GM23338 (cell line): ENCODE measurements around the gene P2RY12. TPM values are rescaled to one million over a fixed set of nuclear protein-coding genes. Genes with fewer than 3 reads are reported as not detected.

Experiments
- ATAC-seq: fragments of 200-7000 bp; cut with Tn5 transposase; 3 replicates; pipeline ENCODE4 v1.9.1; 2020
- DNase-seq: peaks from one replicate; pipeline ENCODE4 v3.0.0-alpha.2; 2015; ENCODE audit warnings: low spot score
- H2AFZ ChIP-seq: fragments of 200-600 bp; sonication (generic); 2 replicates; pipeline ENCODE4 v1.8.0; 2016; ENCODE audit warnings: antibody characterized with exemption, mild to moderate bottlenecking, moderate library complexity
- H3F3A ChIP-seq: fragments of 200-600 bp; sonication (generic); replicated peaks from 2 replicates; pipeline ENCODE4 v1.8.0; 2017; ENCODE audit warnings: antibody characterized with exemption, mixed run types, low read depth
- H3K27ac ChIP-seq: fragments of 200-600 bp; sonication (generic); 2 replicates; pipeline ENCODE4 v1.6.1; 2016; ENCODE audit warnings: low read depth
- H3K27me3 ChIP-seq: fragments of 200-600 bp; sonication (generic); 2 replicates; pipeline ENCODE4 v1.8.0; 2016; ENCODE audit warnings: mild to moderate bottlenecking, mixed run types, moderate library complexity; ENCODE audit not compliant: insufficient read depth
- H3K36me3 ChIP-seq: fragments of 200-600 bp; sonication (generic); 2 replicates; pipeline ENCODE4 v1.8.0; 2016; ENCODE audit warnings: mild to moderate bottlenecking; ENCODE audit not compliant: insufficient read depth
- H3K4me1 ChIP-seq: fragments of 200-600 bp; sonication (generic); 2 replicates; pipeline ENCODE4 v1.8.0; 2016; ENCODE audit warnings: mild to moderate bottlenecking, moderate library complexity; ENCODE audit not compliant: insufficient read depth
- H3K4me2 ChIP-seq: fragments of 200-600 bp; sonication (generic); 2 replicates; pipeline ENCODE4 v1.7.1; 2017; ENCODE audit warnings: mixed run types
- H3K4me3 ChIP-seq: fragments of 200-600 bp; sonication (generic); 2 replicates; pipeline ENCODE4 v1.6.1; 2016; ENCODE audit warnings: mixed run types
- H3K79me2 ChIP-seq: fragments of 200-600 bp; sonication (generic); replicated peaks from 2 replicates; pipeline ENCODE4 v1.8.0; 2017; ENCODE audit warnings: mild to moderate bottlenecking; ENCODE audit not compliant: insufficient read depth
- H3K9me2 ChIP-seq: fragments of 200-600 bp; sonication (generic); 2 replicates; pipeline ENCODE4 v1.8.0; 2017; ENCODE audit not compliant: insufficient read depth
- H4K20me1 ChIP-seq: fragments of 200-600 bp; sonication (generic); replicated peaks from 2 replicates; pipeline ENCODE4 v1.8.0; 2017; ENCODE audit warnings: mild to moderate bottlenecking; ENCODE audit not compliant: insufficient read depth
- H3K27ac Mint-ChIP-seq: 2 replicates; pipeline ENCODE4 v1.8.0; 2020; ENCODE audit warnings: inconsistent platforms, mild to moderate bottlenecking, moderate library complexity, mixed read lengths
- H3K27me3 Mint-ChIP-seq: 3 replicates; pipeline ENCODE4 v1.8.0; 2022; ENCODE audit warnings: low read depth, mild to moderate bottlenecking, moderate library complexity, mixed read lengths, inconsistent platforms; ENCODE audit not compliant: insufficient read depth, poor library complexity
- H3K36me3 Mint-ChIP-seq: 3 replicates; pipeline ENCODE4 v1.8.0; 2021; ENCODE audit warnings: low read depth, mild to moderate bottlenecking, inconsistent platforms, moderate library complexity, mixed read lengths
- H3K4me1 Mint-ChIP-seq: 3 replicates; pipeline ENCODE4 v1.8.0; 2020; ENCODE audit warnings: mild to moderate bottlenecking, inconsistent platforms, mixed read lengths
- H3K4me3 Mint-ChIP-seq: 3 replicates; pipeline ENCODE4 v1.8.0; 2021; ENCODE audit warnings: moderate library complexity, mild to moderate bottlenecking, inconsistent platforms, mixed read lengths
- H3K9me3 Mint-ChIP-seq: 3 replicates; pipeline ENCODE4 v1.8.0; 2020; ENCODE audit warnings: moderate library complexity, mild to moderate bottlenecking, inconsistent platforms, mixed read lengths
- CREB1 ChIP-seq: fragments of 250-450 bp; sonication (Bioruptor Pico); IDR thresholded peaks from 2 replicates; pipeline ENCODE4 v1.5.0; 2020; ENCODE audit warnings: low read depth, mild to moderate bottlenecking, moderate library complexity
- CTCF ChIP-seq, 2 experiments: fragments of 200-600 bp in 1 of 2; sonication (generic) in 1 of 2; conservative IDR thresholded peaks; 2 replicates each; pipeline versions ENCODE4 v1.5.1 to v1.6.1; 2016 to 2017; ENCODE audit warnings: antibody characterized with exemption in 2 of 2, low read depth in 2 of 2, mild to moderate bottlenecking in 2 of 2, moderate library complexity in 1 of 2
- ZNF114 ChIP-seq: fragments of 250-450 bp; sonication (Bioruptor Pico); IDR thresholded peaks from 2 replicates; pipeline ENCODE4 v1.5.0; 2020; ENCODE audit warnings: mild to moderate bottlenecking, moderate library complexity
- ZNF331 ChIP-seq: fragments of 250-450 bp; sonication (Bioruptor Pico); IDR thresholded peaks from 2 replicates; pipeline ENCODE4 v1.5.0; 2020; ENCODE audit warnings: low read depth, mild to moderate bottlenecking, moderate library complexity
- polyA plus RNA-seq: library from polyadenylated mRNA; unstranded; fragments of >200 nt; fragmentation: Nextera tagmentation; extraction: Ambion mirVana; gene quantifications from 2 replicates; pipeline ENCODE4 v1.2.1, GENCODE V29; 2016
- total RNA-seq: library from RNA; depleted of rRNA; stranded (reverse); fragments of >200 nt; shearing (Covaris generic); gene quantifications from 2 replicates; pipeline ENCODE4 v1.2.3, GENCODE V29; 2014
- TF ChIP-seq, protein P1 (sequence below): IDR thresholded peaks from one replicate; pipeline ENCODE4 v1.6.1; 2018; ENCODE audit warnings: antibody characterized with exemption; ENCODE audit not compliant: unreplicated experiment
- TF ChIP-seq, protein P2 (sequence below): IDR thresholded peaks from 2 replicates; pipeline ENCODE4 v1.6.1; 2016; ENCODE audit warnings: antibody characterized with exemption

P2RY12 gene
- total and polyA plus RNA-seq, 2 experiments from 2014 or later: 1.1 TPM; not detected in 1

GRCh38 chr3:151330379-151330778, 54.2 kb downstream of the P2RY12 start (continued):
- TF ChIP-seq, protein P1, sequence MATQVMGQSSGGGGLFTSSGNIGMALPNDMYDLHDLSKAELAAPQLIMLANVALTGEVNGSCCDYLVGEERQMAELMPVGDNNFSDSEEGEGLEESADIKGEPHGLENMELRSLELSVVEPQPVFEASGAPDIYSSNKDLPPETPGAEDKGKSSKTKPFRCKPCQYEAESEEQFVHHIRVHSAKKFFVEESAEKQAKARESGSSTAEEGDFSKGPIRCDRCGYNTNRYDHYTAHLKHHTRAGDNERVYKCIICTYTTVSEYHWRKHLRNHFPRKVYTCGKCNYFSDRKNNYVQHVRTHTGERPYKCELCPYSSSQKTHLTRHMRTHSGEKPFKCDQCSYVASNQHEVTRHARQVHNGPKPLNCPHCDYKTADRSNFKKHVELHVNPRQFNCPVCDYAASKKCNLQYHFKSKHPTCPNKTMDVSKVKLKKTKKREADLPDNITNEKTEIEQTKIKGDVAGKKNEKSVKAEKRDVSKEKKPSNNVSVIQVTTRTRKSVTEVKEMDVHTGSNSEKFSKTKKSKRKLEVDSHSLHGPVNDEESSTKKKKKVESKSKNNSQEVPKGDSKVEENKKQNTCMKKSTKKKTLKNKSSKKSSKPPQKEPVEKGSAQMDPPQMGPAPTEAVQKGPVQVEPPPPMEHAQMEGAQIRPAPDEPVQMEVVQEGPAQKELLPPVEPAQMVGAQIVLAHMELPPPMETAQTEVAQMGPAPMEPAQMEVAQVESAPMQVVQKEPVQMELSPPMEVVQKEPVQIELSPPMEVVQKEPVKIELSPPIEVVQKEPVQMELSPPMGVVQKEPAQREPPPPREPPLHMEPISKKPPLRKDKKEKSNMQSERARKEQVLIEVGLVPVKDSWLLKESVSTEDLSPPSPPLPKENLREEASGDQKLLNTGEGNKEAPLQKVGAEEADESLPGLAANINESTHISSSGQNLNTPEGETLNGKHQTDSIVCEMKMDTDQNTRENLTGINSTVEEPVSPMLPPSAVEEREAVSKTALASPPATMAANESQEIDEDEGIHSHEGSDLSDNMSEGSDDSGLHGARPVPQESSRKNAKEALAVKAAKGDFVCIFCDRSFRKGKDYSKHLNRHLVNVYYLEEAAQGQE: no peak
- TF ChIP-seq ZNF331 (CRISPR knock-in tag) (no peak), CTCF (conservative IDR thresholded peaks at IDR 0.05; ENCODE audit: low read depth in 2 of 2) (no peak), CREB1 (CRISPR knock-in tag) (no peak), ZNF114 (CRISPR knock-in tag) (no peak)
- TF ChIP-seq, protein P2, sequence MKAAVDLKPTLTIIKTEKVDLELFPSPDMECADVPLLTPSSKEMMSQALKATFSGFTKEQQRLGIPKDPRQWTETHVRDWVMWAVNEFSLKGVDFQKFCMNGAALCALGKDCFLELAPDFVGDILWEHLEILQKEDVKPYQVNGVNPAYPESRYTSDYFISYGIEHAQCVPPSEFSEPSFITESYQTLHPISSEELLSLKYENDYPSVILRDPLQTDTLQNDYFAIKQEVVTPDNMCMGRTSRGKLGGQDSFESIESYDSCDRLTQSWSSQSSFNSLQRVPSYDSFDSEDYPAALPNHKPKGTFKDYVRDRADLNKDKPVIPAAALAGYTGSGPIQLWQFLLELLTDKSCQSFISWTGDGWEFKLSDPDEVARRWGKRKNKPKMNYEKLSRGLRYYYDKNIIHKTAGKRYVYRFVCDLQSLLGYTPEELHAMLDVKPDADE: no peak

- ATAC-seq: no peak
- no peak within 1 kb of the TSS for H2AFZ ChIP-seq
- no peaks in the 10 kb centered on the region for H3K27me3 Mint-ChIP-seq
Observed at GRCh38 chr3:151329363-151329762, 55.2 kb downstream of the P2RY12 start, which contains the start of gene P2RY13. TSS of gene P2RY13 (minus strand) at chr3:151329549. CDS start at chr3:151329528, 21 bp downstream.

More at GRCh38 chr3:151329363-151329762, 55.2 kb downstream of the P2RY12 start, which contains the start of gene P2RY13:
- no peak within 1 kb of the TSS for H3K27ac Mint-ChIP-seq
- Histone ChIP-seq H3K9me2 (no peaks in the 10 kb centered on the region; the same call in 1 of the 2 replicates), H3K4me2 (no peak within 1 kb of the TSS), H3K4me1 (no peaks in the 10 kb centered on the region; the same call in 1 of the 2 replicates), H3K79me2 (no peaks in the 10 kb centered on the region), H3K27ac (no peak within 1 kb of the TSS), H3K36me3 (no peaks in the 10 kb centered on the region), H3K27me3 (no peaks in the 10 kb centered on the region), H3K4me3 (no peak within 1 kb of the TSS), H3F3A (no peaks in the 10 kb centered on the region), H4K20me1 (no peaks in the 10 kb centered on the region)
- H3K36me3 Mint-ChIP-seq: no peaks in the 10 kb centered on the region
- H3K9me3 Mint-ChIP-seq: no peaks in the 10 kb centered on the region
- no peak within 1 kb of the TSS for H3K4me3 Mint-ChIP-seq
- no peak for DNase-seq
- TF ChIP-seq CREB1 (CRISPR knock-in tag): no peak
- H3K4me1 Mint-ChIP-seq: peaks cover 15% of the 10 kb centered on the region
